ENCODE measurements around the gene AMER1. TPM values are rescaled to one million over a fixed set of nuclear protein-coding genes. Genes with fewer than 3 reads are reported as not detected.

Gene AMER1
- total and polyA plus RNA-seq, 9 of the 15 experiments (the other 6 are each of a cell fraction or from before 2014, with no cell fraction given) = 0.29 to 4.6 (median 3.0) TPM

GRCh38 chrX:64202808-64203325, 2.6 kb downstream of the AMER1 start:
- TF ChIP-seq, protein P1, sequence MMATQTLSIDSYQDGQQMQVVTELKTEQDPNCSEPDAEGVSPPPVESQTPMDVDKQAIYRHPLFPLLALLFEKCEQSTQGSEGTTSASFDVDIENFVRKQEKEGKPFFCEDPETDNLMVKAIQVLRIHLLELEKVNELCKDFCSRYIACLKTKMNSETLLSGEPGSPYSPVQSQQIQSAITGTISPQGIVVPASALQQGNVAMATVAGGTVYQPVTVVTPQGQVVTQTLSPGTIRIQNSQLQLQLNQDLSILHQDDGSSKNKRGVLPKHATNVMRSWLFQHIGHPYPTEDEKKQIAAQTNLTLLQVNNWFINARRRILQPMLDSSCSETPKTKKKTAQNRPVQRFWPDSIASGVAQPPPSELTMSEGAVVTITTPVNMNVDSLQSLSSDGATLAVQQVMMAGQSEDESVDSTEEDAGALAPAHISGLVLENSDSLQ (IDR thresholded peaks at IDR 0.05) = peak; percentile 71
- TF ChIP-seq MTF1 (CRISPR knock-in tag; IDR thresholded peaks at IDR 0.05; ENCODE audit: borderline replicate concordance) (no peak), FOXJ3 (CRISPR knock-in tag; IDR thresholded peaks at IDR 0.05) (no peak), HES1 (IDR thresholded peaks at IDR 0.05; ENCODE audit: low read depth) (no peak), MYC (IDR thresholded peaks at IDR 0.05; ENCODE audit: low read depth, low read length) (no peak), MYC (CRISPR knock-in tag; IDR thresholded peaks at IDR 0.05; ENCODE audit: borderline replicate concordance, low read depth) (no peak)
- TF ChIP-seq, protein P2, sequence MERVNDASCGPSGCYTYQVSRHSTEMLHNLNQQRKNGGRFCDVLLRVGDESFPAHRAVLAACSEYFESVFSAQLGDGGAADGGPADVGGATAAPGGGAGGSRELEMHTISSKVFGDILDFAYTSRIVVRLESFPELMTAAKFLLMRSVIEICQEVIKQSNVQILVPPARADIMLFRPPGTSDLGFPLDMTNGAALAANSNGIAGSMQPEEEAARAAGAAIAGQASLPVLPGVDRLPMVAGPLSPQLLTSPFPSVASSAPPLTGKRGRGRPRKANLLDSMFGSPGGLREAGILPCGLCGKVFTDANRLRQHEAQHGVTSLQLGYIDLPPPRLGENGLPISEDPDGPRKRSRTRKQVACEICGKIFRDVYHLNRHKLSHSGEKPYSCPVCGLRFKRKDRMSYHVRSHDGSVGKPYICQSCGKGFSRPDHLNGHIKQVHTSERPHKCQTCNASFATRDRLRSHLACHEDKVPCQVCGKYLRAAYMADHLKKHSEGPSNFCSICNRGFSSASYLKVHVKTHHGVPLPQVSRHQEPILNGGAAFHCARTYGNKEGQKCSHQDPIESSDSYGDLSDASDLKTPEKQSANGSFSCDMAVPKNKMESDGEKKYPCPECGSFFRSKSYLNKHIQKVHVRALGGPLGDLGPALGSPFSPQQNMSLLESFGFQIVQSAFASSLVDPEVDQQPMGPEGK (CRISPR knock-in tag; IDR thresholded peaks at IDR 0.05; ENCODE audit: borderline replicate concordance) = no peak
- TF ChIP-seq, protein P3, sequence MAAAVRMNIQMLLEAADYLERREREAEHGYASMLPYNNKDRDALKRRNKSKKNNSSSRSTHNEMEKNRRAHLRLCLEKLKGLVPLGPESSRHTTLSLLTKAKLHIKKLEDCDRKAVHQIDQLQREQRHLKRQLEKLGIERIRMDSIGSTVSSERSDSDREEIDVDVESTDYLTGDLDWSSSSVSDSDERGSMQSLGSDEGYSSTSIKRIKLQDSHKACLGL (CRISPR knock-in tag; IDR thresholded peaks at IDR 0.05; ENCODE audit: borderline replicate concordance, poor library complexity, severe bottlenecking) = no peak
- DNase-seq (ENCODE audit: extremely low read depth in 1 of 4, low spot score in 3 of 4) = no peak
- H3K27ac ChIP-seq (ENCODE audit: extremely low read depth, low read depth, low read length) = no peak overlapping the region
- H3K9ac ChIP-seq (ENCODE audit: insufficient read depth in 1 of 2, low read depth in 2 of 2, low read length in 2 of 2) = no peak overlapping the region
- peaks cover 6% of the 10 kb centered on the region; the same call in 2 of the 3 replicates for H3K79me2 ChIP-seq (ENCODE audit: control insufficient read depth, insufficient read depth, low read length)
- peaks cover 6 to 24% of the 10 kb centered on the region in 2 experiments; a peak in 4 of 5 replicates for H3K4me1 ChIP-seq (replicated peaks in 1 of 2; ENCODE audit: control insufficient read depth in 2 of 2, insufficient read depth in 2 of 2, low read length in 2 of 2)
- H3K36me3 ChIP-seq (ENCODE audit: control insufficient read depth, insufficient read depth, low read length) = no peaks in the 10 kb centered on the region
- no peaks in the 10 kb centered on the region for H3K9me3 ChIP-seq (replicated peaks; ENCODE audit: control insufficient read depth, insufficient read depth, low read depth, low read length)
- no peaks in the 10 kb centered on the region for H4K20me1 ChIP-seq (replicated peaks; ENCODE audit: control insufficient read depth, insufficient read depth, low read length)
- H3K9me1 ChIP-seq (ENCODE audit: control insufficient read depth, insufficient read depth, low read length) = no peaks in the 10 kb centered on the region
- intact Hi-C loops (cut with micrococcal nuclease) = no loop called here
- H2AFZ ChIP-seq (ENCODE audit: low read depth, low read length) = no peak overlapping the region
- POLR2A ChIA-PET = no interaction called here
- no peak overlapping the region for H3K4me3 ChIP-seq
- BruUV-seq (replicated peaks) = TSS peak; percentile 28
- H3K27me3 ChIP-seq (ENCODE audit: control insufficient read depth in 2 of 2, insufficient read depth in 2 of 2, low read length in 2 of 2) = no peaks in the 10 kb centered on the region
- WGBS (ENCODE audit: insufficient coverage, low coverage, missing lambda C conversion rate) = no CpG with 5 or more reads among the region's 2 CpGs
- no peak overlapping the region for H3K4me2 ChIP-seq (ENCODE audit: insufficient read depth, low read length)
- CTCF ChIA-PET (ENCODE audit: low intra/inter-chr PET ratio) = no interaction called here
- ATAC-seq = no peak
- no peak for FAIRE-seq
- in situ Hi-C loops (cut with MboI) = no loop called here

Data from K562 (cell line).